DMS53 treated with DMSO at 0.1 percent for 48 hours (cell line): ENCODE data around the gene LIMA1.
A peak's percentile ranks its signal among the peaks of the same experiment; 100 is the strongest.
"Not testable (repeated sequence)": the region's sequence is repeated elsewhere in the genome, so short reads cannot be mapped to it uniquely, and the experiment has no call there.

Experiments
- DNase-seq: peaks from one replicate; lab custom pipeline; 2025; ENCODE audit not compliant: unreplicated experiment; lab: John Stamatoyannopoulos, UW

The LIMA1 gene

DNA sequence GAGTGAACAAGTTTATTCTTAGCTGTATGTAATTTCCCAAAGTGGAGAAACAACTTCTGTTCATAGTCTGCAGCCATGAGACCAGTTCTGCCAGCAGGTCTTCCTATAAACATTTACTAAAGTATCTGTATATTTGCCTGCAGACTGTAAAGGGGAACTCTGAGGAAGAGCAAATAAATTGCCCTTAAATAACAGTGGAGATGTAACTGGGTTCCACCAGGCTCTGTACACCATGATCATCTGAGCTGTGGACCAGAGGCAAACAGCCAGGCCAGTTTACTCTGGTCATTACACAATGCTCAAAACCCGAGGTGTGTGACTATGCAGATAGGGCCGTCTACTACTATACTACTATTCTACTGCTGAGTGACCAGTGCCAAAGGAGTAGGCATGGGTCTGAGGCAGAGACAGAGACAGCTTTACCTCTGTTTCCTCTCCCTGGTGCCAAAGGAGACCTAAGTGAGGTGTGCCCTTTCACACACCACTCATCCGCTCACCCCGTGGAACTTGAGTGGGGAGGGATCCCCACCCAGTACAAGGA is 95.0 kb downstream of the LIMA1 start:
- no peak for DNase-seq

DNA sequence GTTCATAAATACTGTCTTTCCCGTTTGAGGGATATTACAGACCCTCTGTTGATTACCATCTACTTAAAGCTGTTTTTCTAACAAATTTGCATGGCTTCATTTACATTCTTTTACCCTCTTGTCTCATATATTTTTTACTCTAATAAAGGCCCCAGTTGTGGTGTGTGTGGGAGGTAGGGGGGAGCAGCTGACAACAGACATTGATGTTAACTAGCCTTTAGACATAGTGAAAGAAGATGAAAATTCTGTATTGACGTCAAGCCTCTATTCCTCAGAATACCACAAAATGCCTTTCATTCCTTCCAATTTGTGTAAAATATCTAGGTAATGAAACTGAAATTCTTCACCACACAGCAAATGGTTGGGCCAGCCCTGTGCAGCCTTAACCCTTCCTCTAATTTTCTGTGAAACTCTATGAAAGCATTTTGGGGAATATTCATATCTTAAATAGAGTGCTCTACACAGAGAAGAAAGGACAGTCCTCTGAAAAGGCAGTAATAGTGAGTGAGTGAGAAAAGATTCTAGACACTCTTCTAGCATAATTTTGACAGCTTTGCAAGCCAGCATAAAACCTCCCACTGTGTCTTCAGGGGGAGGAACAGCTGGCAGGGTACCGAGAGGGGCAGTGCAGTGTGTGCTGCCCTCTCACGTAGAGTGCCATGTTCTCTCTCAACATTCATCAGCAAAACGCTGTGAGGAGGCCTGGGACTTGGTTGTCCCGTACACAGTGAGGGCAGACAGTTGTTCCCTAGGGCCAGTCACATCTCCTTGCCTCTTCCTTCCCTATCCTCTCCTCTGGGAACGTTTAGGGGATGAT is 96.0 kb downstream of the LIMA1 start:
- no peak for DNase-seq

DNA sequence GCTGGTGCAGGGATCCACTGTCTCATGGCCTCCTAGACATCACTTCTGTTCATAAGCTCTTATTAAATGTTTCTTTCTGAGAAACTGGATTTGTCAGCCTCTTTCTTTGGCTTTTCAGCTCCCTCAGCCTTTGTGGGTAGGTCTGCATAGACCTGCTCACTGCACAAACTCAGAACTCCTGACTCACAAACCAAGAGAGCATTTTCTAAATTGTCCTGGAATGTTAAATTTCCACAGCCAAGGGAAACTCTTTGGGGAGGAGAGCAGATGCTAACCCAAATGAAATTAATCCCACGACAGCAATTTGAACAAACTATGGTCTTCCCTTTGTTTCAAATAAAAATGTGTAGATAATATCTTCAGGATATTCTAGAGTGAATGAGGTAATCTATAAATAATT is 96.6 kb downstream of the LIMA1 start:
- no peak for DNase-seq

DNA sequence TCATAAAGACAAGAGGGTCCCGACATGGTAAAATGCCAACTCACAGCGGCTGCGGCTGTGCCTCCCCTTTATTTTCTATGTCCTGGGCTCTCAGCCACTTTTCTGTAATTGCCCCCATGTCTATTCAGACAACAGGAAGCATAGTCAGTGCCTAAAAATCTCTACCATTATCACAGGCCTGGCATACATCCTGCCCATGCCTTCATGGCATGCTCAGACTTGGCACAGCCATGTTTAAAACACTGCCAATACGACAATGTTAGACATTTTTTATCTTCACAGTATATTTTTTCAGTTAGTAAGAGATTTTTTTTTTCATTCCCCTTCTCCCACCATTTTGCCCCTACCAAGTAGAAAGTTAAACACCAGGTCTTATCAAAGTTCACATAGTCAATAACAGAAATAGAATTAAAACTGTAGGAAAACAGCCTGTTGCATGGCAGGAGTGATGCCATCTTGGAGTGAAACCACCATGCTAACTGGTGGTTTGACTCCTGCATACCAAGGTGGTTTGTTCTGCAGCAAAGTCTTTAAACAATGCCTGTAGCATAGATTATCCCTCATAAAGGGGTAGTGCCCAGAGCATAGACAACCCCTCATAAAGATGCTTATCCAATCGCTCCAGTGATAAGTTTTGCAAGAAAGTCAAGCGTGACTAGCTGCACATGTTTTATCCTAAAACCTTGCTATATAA is 97.2 kb downstream of the LIMA1 start:
- DNase-seq = no peak

DNA sequence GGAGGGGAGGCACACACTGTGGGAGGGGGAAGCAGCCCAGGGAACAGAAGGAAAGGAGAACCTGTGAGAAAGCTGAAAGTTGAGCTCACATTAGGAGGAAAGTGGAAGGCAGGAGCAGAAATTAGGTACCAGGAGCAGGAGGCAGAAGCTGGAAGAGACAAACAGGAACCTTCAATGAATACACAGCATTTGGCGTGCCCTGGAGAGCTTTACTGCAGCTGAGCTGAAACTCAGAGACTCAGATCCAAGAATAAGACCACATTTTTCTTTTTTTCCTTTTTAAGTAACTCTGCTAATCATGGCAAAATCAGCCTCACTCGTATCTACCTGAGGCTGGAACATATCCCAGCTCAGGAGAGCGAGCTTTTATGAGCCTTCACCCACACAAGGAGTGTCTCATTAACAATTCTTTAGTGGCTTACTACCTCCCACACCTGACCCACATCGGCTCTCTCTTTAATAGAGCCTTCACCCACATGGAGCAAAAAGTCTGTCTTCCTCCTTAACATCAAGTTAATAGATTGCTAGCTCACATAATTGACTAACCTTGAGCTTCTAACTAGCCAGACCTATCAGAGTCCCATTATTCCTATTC is 97.9 kb downstream of the LIMA1 start:
- no peak for DNase-seq

DNA sequence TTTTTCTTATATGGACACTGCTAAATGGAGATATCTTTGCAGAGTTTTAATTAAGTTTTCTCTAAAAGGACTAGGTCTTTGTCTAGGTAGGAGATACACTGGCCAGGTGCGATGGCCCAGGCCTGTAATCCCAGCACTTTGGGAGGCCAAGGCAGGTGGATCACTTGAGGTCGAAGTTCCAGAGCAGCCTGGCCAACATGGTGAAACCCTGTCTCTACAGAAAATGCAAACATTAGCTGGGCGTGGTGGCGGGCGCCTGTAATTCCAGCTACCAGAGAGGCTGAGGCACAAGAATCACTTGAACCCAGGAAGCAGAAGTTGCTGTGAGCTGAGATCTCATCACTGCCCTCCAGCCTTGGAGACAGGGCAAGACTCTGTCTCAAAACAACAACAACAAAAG is 99.1 kb downstream of the LIMA1 start:
- DNase-seq = no peak

DNA sequence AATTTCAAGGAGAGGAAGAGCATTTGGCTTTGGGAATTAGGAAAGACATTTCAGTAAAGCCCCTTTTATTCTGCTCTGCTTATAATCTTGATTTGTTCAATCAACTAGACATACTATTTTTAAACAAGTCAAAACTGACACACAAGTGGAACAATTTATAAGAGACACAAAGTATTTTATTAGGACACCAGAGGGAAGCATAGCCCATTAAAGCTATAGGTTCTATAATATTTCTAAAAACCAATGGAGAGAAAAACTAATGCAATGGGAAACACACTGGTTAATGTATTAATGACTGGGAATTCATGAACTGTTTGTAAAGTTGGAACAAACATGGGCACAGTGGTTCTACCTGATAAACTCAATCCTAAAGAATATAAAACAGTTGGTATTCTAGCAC is 100.9 kb downstream of the LIMA1 start:
- no peak for DNase-seq

DNA sequence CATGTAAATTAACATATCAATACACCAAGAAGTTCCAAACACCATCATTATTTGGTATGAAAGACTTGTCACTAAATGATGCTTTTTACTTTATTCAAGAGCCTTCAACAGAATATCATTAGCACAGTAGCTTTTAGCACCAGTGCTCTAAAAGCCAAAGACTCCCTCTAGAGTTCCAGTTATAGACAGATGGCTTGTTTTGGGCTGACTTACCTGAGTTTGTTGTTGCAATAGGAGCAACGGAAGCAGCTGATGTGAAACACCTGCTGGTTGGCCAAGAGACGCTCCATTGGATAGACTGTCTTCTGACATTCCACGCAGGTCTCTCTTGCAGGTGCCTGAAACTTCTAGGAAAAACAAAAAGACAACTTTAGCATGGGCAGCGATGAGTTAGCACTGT is 101.6 kb downstream of the LIMA1 start:
- no peak for DNase-seq

DNA sequence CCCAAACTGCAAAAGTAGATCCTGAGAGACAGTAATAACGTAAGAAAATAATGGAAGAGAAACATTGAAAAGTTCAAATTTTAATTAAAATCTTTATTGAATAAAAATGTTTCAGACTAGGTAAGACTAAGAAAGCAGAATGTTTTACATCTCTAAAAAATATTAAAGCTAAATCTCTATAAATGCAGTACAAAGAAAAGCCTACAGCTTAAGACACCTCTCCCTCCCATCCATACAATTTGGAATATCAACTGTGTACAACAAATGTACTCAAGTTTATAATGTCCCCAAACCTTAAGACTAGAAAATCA is 107.6 kb downstream of the LIMA1 start:
- no peak for DNase-seq

DNA sequence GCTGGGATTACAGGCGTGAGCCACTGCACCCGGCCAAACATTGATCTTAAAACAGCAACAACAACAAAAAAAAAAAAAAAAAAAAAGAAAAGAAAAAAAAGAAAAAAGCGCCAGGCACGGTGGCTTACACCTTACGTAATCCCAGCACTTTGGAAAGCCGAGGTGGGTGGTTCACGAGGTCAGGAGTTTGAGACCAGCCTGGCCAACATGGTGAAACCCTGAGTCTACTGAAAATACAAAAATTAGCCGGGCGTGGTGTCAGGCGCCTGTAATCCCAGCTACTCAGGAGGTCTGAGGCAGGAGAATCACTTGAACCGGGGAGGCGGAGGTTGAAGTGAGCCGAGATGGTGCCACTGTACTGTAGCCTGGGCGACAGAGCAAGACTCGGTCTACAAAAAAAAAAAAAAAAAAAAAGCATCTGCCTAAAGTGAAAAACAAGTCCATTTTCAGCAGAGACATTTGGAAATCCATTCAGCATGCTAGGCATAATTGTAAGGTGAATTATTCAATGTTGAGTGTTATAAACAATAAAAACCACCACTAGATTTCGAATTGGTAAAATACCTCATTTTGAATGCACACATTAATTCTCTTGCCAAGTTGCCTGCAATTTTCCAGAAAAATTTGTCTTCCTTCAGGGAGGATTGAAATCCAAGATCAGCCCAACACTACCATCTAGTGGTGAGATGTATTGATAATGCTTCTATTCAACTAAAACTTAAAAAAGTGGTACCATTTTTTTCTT is 108.2 kb downstream of the LIMA1 start:
- peak; percentile 56 for DNase-seq

DNA sequence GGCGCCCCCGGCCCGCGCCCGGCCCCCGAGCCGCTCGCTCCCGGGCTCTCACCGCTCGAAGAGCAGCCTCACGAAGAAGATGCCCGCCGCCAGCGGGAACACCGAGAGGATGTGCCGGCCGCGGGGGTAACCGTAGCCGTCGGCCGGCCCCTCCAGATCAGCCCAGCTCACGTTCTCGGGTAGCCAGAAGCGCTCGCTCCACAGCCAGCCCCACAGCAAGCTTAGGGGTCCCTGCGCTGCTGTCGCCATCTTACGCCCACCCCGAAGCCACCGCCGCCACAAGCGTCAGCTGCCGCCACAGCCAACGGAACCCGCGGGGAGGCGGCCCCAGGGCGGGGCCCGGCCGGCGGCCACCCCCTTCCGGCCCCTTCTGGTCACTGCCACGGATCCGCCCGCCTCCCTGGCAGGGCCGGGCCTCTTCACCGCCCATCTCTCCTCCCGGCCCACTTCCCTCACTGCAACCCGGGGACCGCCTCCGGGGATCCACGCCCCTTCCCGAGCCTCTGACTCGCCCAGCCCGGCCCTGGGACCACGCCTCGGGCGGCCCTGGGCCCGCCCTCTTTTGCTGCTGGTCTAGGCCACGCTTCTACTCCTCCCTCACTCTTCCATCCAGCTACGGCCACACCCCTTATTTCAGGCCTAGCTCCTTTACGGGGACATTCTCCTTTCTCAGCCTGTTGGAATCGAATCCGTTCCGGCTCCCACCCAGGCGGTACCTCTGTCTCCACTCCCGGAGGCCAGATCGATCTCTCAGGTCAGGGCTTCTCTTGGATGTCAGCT is 116.1 kb downstream of the LIMA1 start, which contains the start of gene CERS5:
CERS5 (minus strand) TSS at position 321 of the 780 bp plus-strand sequence; CDS start at position 249, 72 bp downstream.
- peak; percentile 93 for DNase-seq

DNA sequence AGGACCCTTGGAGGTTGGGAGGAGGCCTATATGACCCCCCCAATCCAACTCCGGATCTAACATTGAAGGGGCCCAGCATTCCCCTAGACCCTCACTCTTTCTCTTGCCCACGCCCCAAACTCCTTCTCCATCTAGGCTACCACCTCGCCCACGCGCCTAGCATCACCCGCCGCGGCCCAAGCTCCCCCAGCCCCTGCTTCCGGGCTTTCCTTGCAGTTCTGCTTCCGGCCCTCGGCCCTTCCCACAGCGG is 116.6 kb downstream of the LIMA1 start:
- DNase-seq = no peak

DNA sequence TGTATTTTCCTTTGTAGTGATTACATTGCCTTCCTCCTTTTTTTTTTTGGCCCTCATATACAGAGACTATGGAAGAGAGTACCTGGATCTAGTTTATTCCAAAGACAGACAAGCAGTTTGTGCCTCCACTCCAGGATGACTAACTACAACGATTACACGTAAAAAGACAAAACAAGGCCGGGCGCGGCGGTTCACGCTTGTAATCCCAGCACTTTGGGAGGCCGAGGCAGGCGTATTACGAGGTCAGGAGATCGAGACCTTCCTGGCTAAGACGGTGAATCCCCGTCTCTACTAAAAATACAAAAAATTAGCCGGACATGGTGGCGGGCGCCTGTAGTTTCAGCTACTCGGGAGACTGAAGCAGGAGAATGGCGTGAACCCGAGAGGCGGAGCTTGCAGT is 118.4 kb downstream of the LIMA1 start:
- DNase-seq = no peak

DNA sequence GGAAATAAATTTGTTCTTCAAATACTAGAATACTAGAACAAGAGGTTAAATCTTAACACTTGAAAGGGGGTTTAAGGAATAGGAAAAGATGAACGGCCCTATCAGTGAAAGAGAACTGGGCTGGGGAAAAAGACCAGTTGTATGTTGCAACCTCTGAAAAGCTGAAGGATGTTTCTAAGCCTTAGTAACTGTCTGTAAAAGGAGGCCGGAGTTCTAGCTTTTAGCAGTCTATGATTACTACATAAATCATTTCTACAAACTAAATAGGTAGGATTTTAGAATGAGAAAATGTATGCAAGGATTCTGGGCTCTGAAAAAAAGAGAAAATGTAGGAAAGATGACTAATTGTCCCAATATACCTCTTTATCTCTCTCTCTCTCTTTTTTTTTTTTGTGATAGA is 121.1 kb downstream of the LIMA1 start:
- no peak for DNase-seq

DNA sequence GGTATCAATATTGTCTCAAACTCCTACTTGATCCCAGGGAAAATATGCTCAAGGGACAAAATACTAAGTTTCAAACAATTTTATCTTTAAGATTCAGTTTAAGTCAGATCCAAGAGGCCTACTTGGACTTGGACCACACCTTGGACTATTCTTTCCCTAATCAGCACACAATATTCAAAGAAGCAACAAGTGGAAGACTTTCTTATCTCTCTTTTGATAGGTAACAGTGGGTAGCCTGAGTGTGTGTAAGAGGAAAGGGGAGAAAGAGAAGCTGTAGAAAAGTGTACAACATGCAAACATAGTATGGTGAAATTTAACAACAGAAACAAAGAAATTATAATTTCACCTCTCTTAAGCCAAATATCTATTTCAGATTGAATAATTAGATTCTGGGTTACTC is 122.7 kb downstream of the LIMA1 start:
- no peak for DNase-seq

DNA sequence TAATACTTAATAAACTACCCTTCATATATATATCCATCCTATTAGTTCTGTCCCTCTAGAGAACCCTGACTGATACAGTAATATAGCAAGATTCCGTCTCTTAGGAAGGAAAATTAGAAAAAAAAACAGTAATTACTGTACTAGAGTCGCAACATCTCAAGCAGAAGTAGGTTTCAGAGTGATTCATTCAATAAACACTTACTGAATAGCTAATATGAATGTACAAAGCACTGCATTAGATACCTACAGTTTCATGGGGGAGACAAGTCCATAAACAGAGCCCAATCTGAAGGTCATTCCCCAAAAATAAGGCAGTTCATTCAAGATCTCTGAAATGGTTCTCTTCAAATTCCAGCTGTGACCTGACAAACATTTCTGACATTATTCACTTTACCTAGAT is 126.1 kb downstream of the LIMA1 start:
- DNase-seq = no peak

DNA sequence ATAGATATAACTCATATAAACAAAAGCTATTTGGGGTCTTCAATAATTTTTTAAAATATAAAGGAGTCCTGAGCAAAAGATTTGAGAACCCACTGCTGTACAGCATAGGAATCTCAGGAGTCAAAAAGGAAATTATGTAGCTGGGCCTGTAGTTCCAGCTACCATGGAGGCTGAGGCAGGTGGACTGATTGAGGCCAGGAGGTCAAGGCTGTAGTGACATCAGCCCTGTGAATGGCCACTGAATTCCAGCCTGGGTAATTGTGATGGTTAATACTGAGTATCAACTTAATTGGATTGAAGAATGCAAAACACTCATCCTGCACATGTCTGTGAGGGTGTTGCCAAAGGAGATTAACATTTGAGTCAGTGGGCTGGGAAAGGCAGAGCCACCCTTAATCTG is 126.7 kb downstream of the LIMA1 start:
- no peak for DNase-seq

DNA sequence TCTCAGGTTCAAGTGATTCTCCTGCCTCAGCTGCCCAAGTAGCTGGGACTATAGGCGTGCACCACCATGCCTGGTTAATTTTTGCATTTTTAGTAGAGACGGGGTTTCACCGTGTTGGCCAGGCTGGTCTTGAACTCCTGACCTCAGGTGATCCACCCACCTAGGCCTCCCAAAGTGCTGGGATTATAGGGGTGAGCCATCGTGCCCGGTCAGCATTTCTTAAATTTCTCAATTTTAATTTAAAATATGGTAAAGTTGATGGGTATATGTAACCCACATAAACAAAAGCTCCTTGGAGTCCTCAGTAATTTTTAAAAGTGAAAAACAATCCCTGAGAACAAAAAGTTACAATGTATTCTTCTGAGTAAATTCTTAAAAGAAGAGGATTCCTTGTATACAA is 128.4 kb downstream of the LIMA1 start:
- not testable (repeated sequence) for DNase-seq

DNA sequence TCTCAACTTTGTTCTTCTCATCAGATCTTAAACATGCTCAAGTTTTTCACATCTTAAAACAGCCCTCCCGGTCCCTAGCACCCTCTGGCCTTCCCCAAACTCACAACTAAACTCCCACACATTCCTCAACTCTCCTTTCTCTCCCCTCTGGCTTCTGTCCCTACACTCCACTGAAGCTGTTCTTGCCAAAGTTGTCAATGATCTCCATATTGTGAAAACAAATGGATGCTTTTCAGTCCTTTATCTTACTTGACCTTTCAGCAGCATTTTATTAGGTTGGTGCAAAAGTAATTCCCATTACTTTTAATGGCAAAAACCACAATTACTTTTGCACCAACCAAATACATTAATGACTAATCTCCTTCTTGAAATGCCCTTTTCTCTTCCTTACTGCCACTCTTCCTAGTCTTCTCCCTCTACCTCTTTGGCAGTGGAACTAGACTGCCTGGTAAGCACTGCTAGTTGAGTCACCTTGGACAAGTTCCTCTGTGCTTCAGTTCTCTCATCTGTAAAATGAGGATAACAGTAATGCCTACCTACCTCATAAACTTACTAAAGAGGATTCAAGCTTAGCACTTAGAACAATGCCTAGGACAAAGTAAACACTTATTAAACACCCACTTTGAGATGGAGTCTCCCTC is 132.2 kb downstream of the LIMA1 start:
- DNase-seq = no peak

DNA sequence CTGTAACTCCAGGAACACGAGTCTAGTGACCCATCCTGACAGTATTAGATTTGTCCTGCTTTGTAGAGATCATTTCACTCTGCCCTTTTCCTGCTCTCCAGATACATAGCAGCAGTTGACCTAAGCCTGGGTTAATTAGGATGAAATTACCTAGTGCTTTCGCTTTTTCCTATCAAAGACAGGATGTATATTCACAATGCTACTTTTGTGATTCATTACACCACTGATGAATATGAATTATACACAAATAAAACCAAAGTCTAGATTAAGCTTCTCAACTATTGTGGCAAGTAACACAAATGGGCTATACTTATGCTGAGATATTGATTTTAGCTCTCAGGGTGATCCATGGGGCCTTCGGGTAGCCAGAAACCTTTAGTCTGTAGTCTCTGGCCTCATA is 134.0 kb downstream of the LIMA1 start:
- no peak for DNase-seq
